Calu3 (cell line): ENCODE measurements around the gene FILIP1. TPM values are rescaled to one million over a fixed set of nuclear protein-coding genes. Genes with fewer than 3 reads are reported as not detected.
A peak's percentile ranks its signal among the peaks of the same experiment; 100 is the strongest.

ENCODE experiments used
- BruUV-seq: library from RNA; stranded (reverse); fragments of 400-500 nt; replicated peaks from 2 replicates; lab custom pipeline; 2021; lab: Mats Ljungman, UMichigan
- CTCF ChIA-PET: fragments of 300-600 bp; sonication (Branson Sonifier 250); formaldehyde crosslinking; loops from one replicate; lab custom pipeline; 2022; ENCODE audit warnings: antibody characterized with exemption; lab: Charles Lee
- DNase-seq: peaks from one replicate; pipeline ENCODE4 v3.0.0; 2022
- H3K27ac Mint-ChIP-seq: one replicate; pipeline ENCODE4 v1.8.0; 2022; ENCODE audit warnings: mixed read lengths; ENCODE audit not compliant: unreplicated experiment
- H3K27me3 Mint-ChIP-seq: one replicate; pipeline ENCODE4 v1.8.0; 2022; ENCODE audit warnings: mixed read lengths; ENCODE audit not compliant: unreplicated experiment
- H3K36me3 Mint-ChIP-seq: one replicate; pipeline ENCODE4 v1.8.0; 2022; ENCODE audit warnings: mild to moderate bottlenecking, moderate library complexity, mixed read lengths; ENCODE audit not compliant: insufficient read depth, unreplicated experiment
- H3K4me1 Mint-ChIP-seq: one replicate; pipeline ENCODE4 v1.8.0; 2022; ENCODE audit warnings: mild to moderate bottlenecking, low read depth, mixed read lengths; ENCODE audit not compliant: unreplicated experiment
- H3K4me3 Mint-ChIP-seq: one replicate; pipeline ENCODE4 v1.8.0; 2022; ENCODE audit warnings: mild to moderate bottlenecking, low read depth, moderate library complexity, mixed read lengths; ENCODE audit not compliant: unreplicated experiment
- H3K9me3 Mint-ChIP-seq: one replicate; pipeline ENCODE4 v1.8.0; 2022; ENCODE audit warnings: low read depth, mixed read lengths; ENCODE audit not compliant: unreplicated experiment
- intact Hi-C: fragments of 100-400 bp; cut with micrococcal nuclease; formaldehyde crosslinking; loops from one replicate; pipeline ENCODE4 v1.10.0; 2022; ENCODE audit not compliant: unreplicated experiment
- total RNA-seq: library from RNA; stranded (reverse); gene quantifications from 2 replicates; pipeline ENCODE4 v1.2.3, GENCODE V29; 2022
- TF ChIP-seq, protein P1 (sequence below): fragments of 200-600 bp; IDR thresholded peaks from one replicate; pipeline ENCODE4 v1.8.0; 2022; ENCODE audit warnings: antibody characterized with exemption; ENCODE audit not compliant: unreplicated experiment

The FILIP1 gene
- total RNA-seq, 1 experiment from 2014 or later = not detected

GRCh38 chr6:75368864-75369402 lies 124.7 kb downstream of the FILIP1 start:
- H3K4me3 Mint-ChIP-seq = no peak overlapping the region
- CTCF ChIA-PET = interaction anchor here (1.4 to 2.6 kb wide), 4 partner anchors 72 to 156 kb away, joined by 3 to 15 read pairs (median 9); no protein-coding TSS in a partner anchor
- BruUV-seq = no TSS peak
- intact Hi-C loops = loop anchor here (1.0 to 2.0 kb wide), 2 partner anchors 72 to 157 kb away; no protein-coding TSS in a partner anchor
- H3K27me3 Mint-ChIP-seq = no peaks in the 10 kb centered on the region
- H3K4me1 Mint-ChIP-seq = peaks cover 10% of the 10 kb centered on the region
- TF ChIP-seq, protein P1, sequence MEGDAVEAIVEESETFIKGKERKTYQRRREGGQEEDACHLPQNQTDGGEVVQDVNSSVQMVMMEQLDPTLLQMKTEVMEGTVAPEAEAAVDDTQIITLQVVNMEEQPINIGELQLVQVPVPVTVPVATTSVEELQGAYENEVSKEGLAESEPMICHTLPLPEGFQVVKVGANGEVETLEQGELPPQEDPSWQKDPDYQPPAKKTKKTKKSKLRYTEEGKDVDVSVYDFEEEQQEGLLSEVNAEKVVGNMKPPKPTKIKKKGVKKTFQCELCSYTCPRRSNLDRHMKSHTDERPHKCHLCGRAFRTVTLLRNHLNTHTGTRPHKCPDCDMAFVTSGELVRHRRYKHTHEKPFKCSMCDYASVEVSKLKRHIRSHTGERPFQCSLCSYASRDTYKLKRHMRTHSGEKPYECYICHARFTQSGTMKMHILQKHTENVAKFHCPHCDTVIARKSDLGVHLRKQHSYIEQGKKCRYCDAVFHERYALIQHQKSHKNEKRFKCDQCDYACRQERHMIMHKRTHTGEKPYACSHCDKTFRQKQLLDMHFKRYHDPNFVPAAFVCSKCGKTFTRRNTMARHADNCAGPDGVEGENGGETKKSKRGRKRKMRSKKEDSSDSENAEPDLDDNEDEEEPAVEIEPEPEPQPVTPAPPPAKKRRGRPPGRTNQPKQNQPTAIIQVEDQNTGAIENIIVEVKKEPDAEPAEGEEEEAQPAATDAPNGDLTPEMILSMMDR = no peak
- peaks cover 2% of the 10 kb centered on the region for H3K9me3 Mint-ChIP-seq
- H3K27ac Mint-ChIP-seq = no peak overlapping the region
- no peaks in the 10 kb centered on the region for H3K36me3 Mint-ChIP-seq
- no peak for DNase-seq

GRCh38 chr6:75368151-75368779 lies 125.3 kb downstream of the FILIP1 start:
- no peak overlapping the region for H3K27ac Mint-ChIP-seq
- no TSS peak for BruUV-seq
- peaks cover 2% of the 10 kb centered on the region for H3K9me3 Mint-ChIP-seq
- H3K27me3 Mint-ChIP-seq = no peaks in the 10 kb centered on the region
- DNase-seq = peak; percentile 77
- no peak overlapping the region for H3K4me3 Mint-ChIP-seq
- intact Hi-C loops = loop anchor here (1.0 to 2.0 kb wide), 2 partner anchors 71 to 158 kb away; no protein-coding TSS in a partner anchor
- no peaks in the 10 kb centered on the region for H3K36me3 Mint-ChIP-seq
- H3K4me1 Mint-ChIP-seq = peaks cover 10% of the 10 kb centered on the region
- CTCF ChIA-PET = interaction anchor here (0.6 to 2.6 kb wide), 9 partner anchors 45 to 1122 kb away, joined by 3 to 15 read pairs (median 6); no protein-coding TSS in a partner anchor
- TF ChIP-seq, protein P1 = peak; percentile 79

- BruUV-seq = no TSS peak
- no peak for DNase-seq
- no peaks in the 10 kb centered on the region for H3K36me3 Mint-ChIP-seq
- H3K27me3 Mint-ChIP-seq = no peaks in the 10 kb centered on the region
- TF ChIP-seq, protein P1 = no peak
- intact Hi-C loops = no loop called here
- CTCF ChIA-PET = no interaction called here
- peaks cover 7% of the 10 kb centered on the region for H3K4me1 Mint-ChIP-seq
- no peak overlapping the region for H3K4me3 Mint-ChIP-seq
- H3K9me3 Mint-ChIP-seq = no peaks in the 10 kb centered on the region
- H3K27ac Mint-ChIP-seq = no peak overlapping the region
Observed at GRCh38 chr6:75363304-75363703, 130.3 kb downstream of the FILIP1 start.

- Mint-ChIP-seq H3K4me1 (peaks cover 14% of the 10 kb centered on the region), H3K4me3 (no peak overlapping the region), H3K9me3 (no peaks in the 10 kb centered on the region), H3K27ac (no peak overlapping the region), H3K36me3 (peaks cover 4% of the 10 kb centered on the region), H3K27me3 (peaks cover 8% of the 10 kb centered on the region)
- TF ChIP-seq, protein P1 = no peak
- no TSS peak for BruUV-seq
- intact Hi-C loops = no loop called here
- CTCF ChIA-PET = no interaction called here
- no peak for DNase-seq
Observed at GRCh38 chr6:75353644-75354043, 140.0 kb downstream of the FILIP1 start.
